ENCODE results near the gene IMMP2L. TPM values are rescaled to one million over a fixed set of nuclear protein-coding genes. Genes with fewer than 3 reads are reported as not detected.

IMMP2L gene
- total and polyA plus RNA-seq, 2 of the 8 experiments (the other 6 are each of a cell fraction or from before 2014, with no cell fraction given): 2.3 to 10.1 TPM

- TF ChIP-seq EZH2 (IDR thresholded peaks at IDR 0.05; ENCODE audit: low read depth, low read length, severe bottlenecking) (no peak), SUZ12 (IDR thresholded peaks at IDR 0.05; ENCODE audit: low read length) (no peak), MAFK (IDR thresholded peaks at IDR 0.05; ENCODE audit: low read depth, low read length) (no peak), TAF1 (IDR thresholded peaks at IDR 0.05; ENCODE audit: low read depth, low read length) (no peak), SP2 (IDR thresholded peaks at IDR 0.05; ENCODE audit: low read length) (no peak), RXRA (IDR thresholded peaks at IDR 0.05; ENCODE audit: insufficient read depth, low read depth, low read length) (no peak), HDAC6 (IDR thresholded peaks at IDR 0.05; ENCODE audit: low read depth, low read length) (no peak), TBP (IDR thresholded peaks at IDR 0.05; ENCODE audit: low read depth, low read length) (no peak), KDM4A (IDR thresholded peaks at IDR 0.05; ENCODE audit: low read depth, low read length, severe bottlenecking) (no peak), PHF8 (conservative IDR thresholded peaks at IDR 0.05; ENCODE audit: low read depth, low read length) (no peak), SIRT6 (IDR thresholded peaks at IDR 0.05; ENCODE audit: low read length) (no peak), KDM5A (IDR thresholded peaks at IDR 0.05; ENCODE audit: low read length) (no peak)
- TF ChIP-seq, protein P1, sequence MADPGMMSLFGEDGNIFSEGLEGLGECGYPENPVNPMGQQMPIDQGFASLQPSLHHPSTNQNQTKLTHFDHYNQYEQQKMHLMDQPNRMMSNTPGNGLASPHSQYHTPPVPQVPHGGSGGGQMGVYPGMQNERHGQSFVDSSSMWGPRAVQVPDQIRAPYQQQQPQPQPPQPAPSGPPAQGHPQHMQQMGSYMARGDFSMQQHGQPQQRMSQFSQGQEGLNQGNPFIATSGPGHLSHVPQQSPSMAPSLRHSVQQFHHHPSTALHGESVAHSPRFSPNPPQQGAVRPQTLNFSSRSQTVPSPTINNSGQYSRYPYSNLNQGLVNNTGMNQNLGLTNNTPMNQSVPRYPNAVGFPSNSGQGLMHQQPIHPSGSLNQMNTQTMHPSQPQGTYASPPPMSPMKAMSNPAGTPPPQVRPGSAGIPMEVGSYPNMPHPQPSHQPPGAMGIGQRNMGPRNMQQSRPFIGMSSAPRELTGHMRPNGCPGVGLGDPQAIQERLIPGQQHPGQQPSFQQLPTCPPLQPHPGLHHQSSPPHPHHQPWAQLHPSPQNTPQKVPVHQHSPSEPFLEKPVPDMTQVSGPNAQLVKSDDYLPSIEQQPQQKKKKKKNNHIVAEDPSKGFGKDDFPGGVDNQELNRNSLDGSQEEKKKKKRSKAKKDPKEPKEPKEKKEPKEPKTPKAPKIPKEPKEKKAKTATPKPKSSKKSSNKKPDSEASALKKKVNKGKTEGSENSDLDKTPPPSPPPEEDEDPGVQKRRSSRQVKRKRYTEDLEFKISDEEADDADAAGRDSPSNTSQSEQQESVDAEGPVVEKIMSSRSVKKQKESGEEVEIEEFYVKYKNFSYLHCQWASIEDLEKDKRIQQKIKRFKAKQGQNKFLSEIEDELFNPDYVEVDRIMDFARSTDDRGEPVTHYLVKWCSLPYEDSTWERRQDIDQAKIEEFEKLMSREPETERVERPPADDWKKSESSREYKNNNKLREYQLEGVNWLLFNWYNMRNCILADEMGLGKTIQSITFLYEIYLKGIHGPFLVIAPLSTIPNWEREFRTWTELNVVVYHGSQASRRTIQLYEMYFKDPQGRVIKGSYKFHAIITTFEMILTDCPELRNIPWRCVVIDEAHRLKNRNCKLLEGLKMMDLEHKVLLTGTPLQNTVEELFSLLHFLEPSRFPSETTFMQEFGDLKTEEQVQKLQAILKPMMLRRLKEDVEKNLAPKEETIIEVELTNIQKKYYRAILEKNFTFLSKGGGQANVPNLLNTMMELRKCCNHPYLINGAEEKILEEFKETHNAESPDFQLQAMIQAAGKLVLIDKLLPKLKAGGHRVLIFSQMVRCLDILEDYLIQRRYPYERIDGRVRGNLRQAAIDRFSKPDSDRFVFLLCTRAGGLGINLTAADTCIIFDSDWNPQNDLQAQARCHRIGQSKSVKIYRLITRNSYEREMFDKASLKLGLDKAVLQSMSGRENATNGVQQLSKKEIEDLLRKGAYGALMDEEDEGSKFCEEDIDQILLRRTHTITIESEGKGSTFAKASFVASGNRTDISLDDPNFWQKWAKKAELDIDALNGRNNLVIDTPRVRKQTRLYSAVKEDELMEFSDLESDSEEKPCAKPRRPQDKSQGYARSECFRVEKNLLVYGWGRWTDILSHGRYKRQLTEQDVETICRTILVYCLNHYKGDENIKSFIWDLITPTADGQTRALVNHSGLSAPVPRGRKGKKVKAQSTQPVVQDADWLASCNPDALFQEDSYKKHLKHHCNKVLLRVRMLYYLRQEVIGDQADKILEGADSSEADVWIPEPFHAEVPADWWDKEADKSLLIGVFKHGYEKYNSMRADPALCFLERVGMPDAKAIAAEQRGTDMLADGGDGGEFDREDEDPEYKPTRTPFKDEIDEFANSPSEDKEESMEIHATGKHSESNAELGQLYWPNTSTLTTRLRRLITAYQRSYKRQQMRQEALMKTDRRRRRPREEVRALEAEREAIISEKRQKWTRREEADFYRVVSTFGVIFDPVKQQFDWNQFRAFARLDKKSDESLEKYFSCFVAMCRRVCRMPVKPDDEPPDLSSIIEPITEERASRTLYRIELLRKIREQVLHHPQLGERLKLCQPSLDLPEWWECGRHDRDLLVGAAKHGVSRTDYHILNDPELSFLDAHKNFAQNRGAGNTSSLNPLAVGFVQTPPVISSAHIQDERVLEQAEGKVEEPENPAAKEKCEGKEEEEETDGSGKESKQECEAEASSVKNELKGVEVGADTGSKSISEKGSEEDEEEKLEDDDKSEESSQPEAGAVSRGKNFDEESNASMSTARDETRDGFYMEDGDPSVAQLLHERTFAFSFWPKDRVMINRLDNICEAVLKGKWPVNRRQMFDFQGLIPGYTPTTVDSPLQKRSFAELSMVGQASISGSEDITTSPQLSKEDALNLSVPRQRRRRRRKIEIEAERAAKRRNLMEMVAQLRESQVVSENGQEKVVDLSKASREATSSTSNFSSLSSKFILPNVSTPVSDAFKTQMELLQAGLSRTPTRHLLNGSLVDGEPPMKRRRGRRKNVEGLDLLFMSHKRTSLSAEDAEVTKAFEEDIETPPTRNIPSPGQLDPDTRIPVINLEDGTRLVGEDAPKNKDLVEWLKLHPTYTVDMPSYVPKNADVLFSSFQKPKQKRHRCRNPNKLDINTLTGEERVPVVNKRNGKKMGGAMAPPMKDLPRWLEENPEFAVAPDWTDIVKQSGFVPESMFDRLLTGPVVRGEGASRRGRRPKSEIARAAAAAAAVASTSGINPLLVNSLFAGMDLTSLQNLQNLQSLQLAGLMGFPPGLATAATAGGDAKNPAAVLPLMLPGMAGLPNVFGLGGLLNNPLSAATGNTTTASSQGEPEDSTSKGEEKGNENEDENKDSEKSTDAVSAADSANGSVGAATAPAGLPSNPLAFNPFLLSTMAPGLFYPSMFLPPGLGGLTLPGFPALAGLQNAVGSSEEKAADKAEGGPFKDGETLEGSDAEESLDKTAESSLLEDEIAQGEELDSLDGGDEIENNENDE (IDR thresholded peaks at IDR 0.05; ENCODE audit: insufficient replicate concordance, low read length): peak; percentile 97
Observed at GRCh38 chr7:111096997-111097396, 465.3 kb downstream of the IMMP2L start (continued).

All from H1 (cell line).